MCF 10A (cell line): Measurements from ENCODE around the gene BOLA3. TPM values are rescaled to one million over a fixed set of nuclear protein-coding genes. Genes with fewer than 3 reads are reported as not detected.

Experiments
- BruUV-seq: library from RNA; stranded (reverse); fragments of 400-500 nt; replicated peaks from 2 replicates; lab custom pipeline; 2021; lab: Mats Ljungman, UMichigan
- CTCF ChIA-PET: fragments of 300-600 bp; sonication (Branson Sonifier 250); formaldehyde crosslinking; extraction: SDS; loops from one replicate; lab custom pipeline; 2021; ENCODE audit warnings: antibody characterized with exemption, inconsistent platforms; lab: Yijun Ruan, JAX
- POLR2A ChIA-PET: fragments of 300-600, 350-650 bp; sonication (Branson Sonifier 250); formaldehyde crosslinking; extraction: SDS; loops from one replicate; lab custom pipeline; 2020; ENCODE audit warnings: antibody characterized with exemption, inconsistent platforms; lab: Yijun Ruan, JAX
- DNase-seq: peaks from one replicate; pipeline ENCODE4 v3.0.0-alpha.2; 2018; ENCODE audit not compliant: unreplicated experiment
- H3K27ac Mint-ChIP-seq: one replicate; pipeline ENCODE4 v1.8.0; 2022; ENCODE audit warnings: mild to moderate bottlenecking, low read depth, mixed read lengths; ENCODE audit not compliant: unreplicated experiment
- H3K27me3 Mint-ChIP-seq: one replicate; pipeline ENCODE4 v1.8.0; 2022; ENCODE audit warnings: mixed read lengths; ENCODE audit not compliant: insufficient read depth, unreplicated experiment
- H3K36me3 Mint-ChIP-seq: one replicate; pipeline ENCODE4 v1.8.0; 2022; ENCODE audit warnings: mild to moderate bottlenecking, moderate library complexity, mixed read lengths; ENCODE audit not compliant: insufficient read depth, unreplicated experiment
- H3K4me1 Mint-ChIP-seq: one replicate; pipeline ENCODE4 v1.8.0; 2022; ENCODE audit warnings: mixed read lengths; ENCODE audit not compliant: insufficient read depth, unreplicated experiment
- H3K4me3 Mint-ChIP-seq: one replicate; pipeline ENCODE4 v1.8.0; 2022; ENCODE audit warnings: mild to moderate bottlenecking, moderate library complexity, mixed read lengths; ENCODE audit not compliant: unreplicated experiment
- H3K9me3 Mint-ChIP-seq: one replicate; pipeline ENCODE4 v1.8.0; 2022; ENCODE audit warnings: mixed read lengths; ENCODE audit not compliant: unreplicated experiment
- intact Hi-C: fragments of 100-400 bp; cut with micrococcal nuclease; formaldehyde crosslinking; loops from 2 replicates; pipeline ENCODE4 v1.14.1; 2022
- total RNA-seq: library from RNA; stranded (reverse); gene quantifications from 2 replicates; pipeline ENCODE4 v1.2.3, GENCODE V29; 2022
- TF ChIP-seq, protein P1 (sequence below): fragments of 200-600 bp; IDR thresholded peaks from one replicate; pipeline ENCODE4 v1.8.0; 2022; ENCODE audit warnings: antibody characterized with exemption, mild to moderate bottlenecking; ENCODE audit not compliant: unreplicated experiment

The BOLA3 gene
- total RNA-seq, 1 experiment from 2014 or later = 72.5 TPM

- no TSS peak for BruUV-seq
- H3K36me3 Mint-ChIP-seq = no peaks in the 10 kb centered on the region
- peak overlapping the region; percentile 89 for H3K27ac Mint-ChIP-seq
- intact Hi-C loops = no loop called here
- peak; percentile 13 for DNase-seq
- peak overlapping the region; percentile 82 for H3K4me3 Mint-ChIP-seq
- TF ChIP-seq, protein P1, sequence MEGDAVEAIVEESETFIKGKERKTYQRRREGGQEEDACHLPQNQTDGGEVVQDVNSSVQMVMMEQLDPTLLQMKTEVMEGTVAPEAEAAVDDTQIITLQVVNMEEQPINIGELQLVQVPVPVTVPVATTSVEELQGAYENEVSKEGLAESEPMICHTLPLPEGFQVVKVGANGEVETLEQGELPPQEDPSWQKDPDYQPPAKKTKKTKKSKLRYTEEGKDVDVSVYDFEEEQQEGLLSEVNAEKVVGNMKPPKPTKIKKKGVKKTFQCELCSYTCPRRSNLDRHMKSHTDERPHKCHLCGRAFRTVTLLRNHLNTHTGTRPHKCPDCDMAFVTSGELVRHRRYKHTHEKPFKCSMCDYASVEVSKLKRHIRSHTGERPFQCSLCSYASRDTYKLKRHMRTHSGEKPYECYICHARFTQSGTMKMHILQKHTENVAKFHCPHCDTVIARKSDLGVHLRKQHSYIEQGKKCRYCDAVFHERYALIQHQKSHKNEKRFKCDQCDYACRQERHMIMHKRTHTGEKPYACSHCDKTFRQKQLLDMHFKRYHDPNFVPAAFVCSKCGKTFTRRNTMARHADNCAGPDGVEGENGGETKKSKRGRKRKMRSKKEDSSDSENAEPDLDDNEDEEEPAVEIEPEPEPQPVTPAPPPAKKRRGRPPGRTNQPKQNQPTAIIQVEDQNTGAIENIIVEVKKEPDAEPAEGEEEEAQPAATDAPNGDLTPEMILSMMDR = no peak
- no peaks in the 10 kb centered on the region for H3K27me3 Mint-ChIP-seq
- ChIA-PET POLR2A (interaction anchor here (1.1 to 2.8 kb wide), 2 partner anchors 8 to 32 kb away, joined by 3 to 12 read pairs; no protein-coding TSS in a partner anchor), CTCF (interaction anchor here (1.2 to 1.6 kb wide), 2 partner anchors 32 to 291 kb away, joined by 3 to 6 read pairs; partner anchors contain the start of gene STAMBP)
- H3K9me3 Mint-ChIP-seq = no peaks in the 10 kb centered on the region
- peaks cover 4% of the 10 kb centered on the region for H3K4me1 Mint-ChIP-seq
These were observed 28.4 kb downstream of the BOLA3 start for GRCh38 chr2:74119339-74119738.

DNA sequence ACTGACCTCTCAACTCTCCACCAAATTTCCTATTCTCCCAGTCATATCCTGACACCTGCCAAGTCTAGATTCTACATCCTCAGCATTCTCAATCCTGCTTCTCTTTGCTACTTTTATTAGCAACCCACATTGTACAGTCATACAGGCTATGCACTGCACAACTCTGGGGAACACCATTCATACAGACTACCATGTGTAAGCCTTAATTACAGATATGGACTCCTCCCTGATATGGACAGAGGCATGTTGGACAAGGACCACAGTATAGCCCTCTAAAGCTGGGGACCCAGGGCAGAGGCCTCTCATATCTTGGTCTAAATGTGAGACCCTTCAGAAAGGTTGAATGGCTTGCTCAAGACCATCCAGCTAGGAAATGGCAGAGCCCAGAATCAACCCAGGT, 36.3 kb downstream of the BOLA3 start:
- DNase-seq = no peak
- intact Hi-C loops = no loop called here
- Mint-ChIP-seq H3K4me3 (no peak overlapping the region), H3K4me1 (no peaks in the 10 kb centered on the region), H3K36me3 (peaks cover 6% of the 10 kb centered on the region), H3K27ac (no peak overlapping the region), H3K9me3 (no peaks in the 10 kb centered on the region), H3K27me3 (no peaks in the 10 kb centered on the region)
- no TSS peak for BruUV-seq
- ChIA-PET POLR2A (interaction anchor here (0.6 to 2.9 kb wide), 2 partner anchors 9 to 16 kb away, joined by 3 to 12 read pairs; no protein-coding TSS in a partner anchor), CTCF (interaction anchor here (1.5 kb wide), 1 partner anchor 9 kb away, joined by 5 read pairs; no protein-coding TSS in a partner anchor)
- TF ChIP-seq, protein P1 = no peak

DNA sequence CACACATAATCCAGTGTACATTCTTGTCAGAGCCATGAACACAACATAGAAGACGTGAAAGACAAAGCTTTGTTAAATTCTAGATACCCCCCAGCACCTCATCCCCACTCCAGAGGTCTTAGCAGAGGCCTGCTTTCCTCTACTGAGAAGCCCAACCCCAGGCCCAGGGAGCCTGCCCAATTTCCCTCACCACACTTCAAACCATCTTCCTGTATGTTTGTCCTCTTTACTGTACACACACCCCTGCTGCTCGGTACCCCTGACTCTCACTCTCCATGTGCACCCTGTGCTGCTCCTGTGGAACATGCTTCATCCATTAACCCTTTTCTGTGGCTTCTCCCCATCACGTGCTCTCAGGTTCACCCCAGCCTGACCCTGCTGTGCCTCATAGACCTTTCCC, 37.2 kb downstream of the BOLA3 start:
- no peaks in the 10 kb centered on the region for H3K27me3 Mint-ChIP-seq
- H3K4me1 Mint-ChIP-seq = no peaks in the 10 kb centered on the region
- peaks cover 9% of the 10 kb centered on the region for H3K36me3 Mint-ChIP-seq
- no peak overlapping the region for H3K4me3 Mint-ChIP-seq
- TF ChIP-seq, protein P1 = no peak
- intact Hi-C loops = no loop called here
- H3K9me3 Mint-ChIP-seq = no peaks in the 10 kb centered on the region
- DNase-seq = no peak
- POLR2A ChIA-PET = interaction anchor here (2.9 kb wide), 1 partner anchor 10 kb away, joined by 12 read pairs; no protein-coding TSS in a partner anchor
- CTCF ChIA-PET = interaction anchor here (0.6 to 1.5 kb wide), 2 partner anchors 10 to 56 kb away, joined by 4 to 5 read pairs; no protein-coding TSS in a partner anchor
- no TSS peak for BruUV-seq
- H3K27ac Mint-ChIP-seq = no peak overlapping the region

DNA sequence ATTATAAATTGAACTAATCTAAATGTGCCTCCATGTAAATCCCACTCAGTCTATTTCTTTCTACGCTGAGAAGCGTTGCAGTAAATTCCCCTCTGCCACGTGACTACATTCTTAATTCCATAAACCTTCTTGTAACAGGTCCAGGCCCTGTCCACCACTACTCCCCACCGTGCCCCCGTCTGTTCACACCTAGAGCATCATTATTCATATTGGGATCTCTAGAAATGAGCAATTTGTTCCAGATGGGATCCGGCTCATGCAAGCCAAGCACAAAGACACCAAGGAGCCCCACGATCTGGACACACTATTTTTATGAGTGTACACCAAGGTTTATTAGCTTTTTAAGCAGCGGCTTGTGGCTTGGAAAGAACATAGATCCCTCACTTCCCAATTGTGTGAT, 38.2 kb downstream of the BOLA3 start:
- H3K4me1 Mint-ChIP-seq = no peaks in the 10 kb centered on the region
- no peak overlapping the region for H3K4me3 Mint-ChIP-seq
- H3K36me3 Mint-ChIP-seq = peaks cover 18% of the 10 kb centered on the region
- H3K27me3 Mint-ChIP-seq = no peaks in the 10 kb centered on the region
- no peaks in the 10 kb centered on the region for H3K9me3 Mint-ChIP-seq
- no peak overlapping the region for H3K27ac Mint-ChIP-seq
- POLR2A ChIA-PET = interaction anchor here (0.7 kb wide), 1 partner anchor 18 kb away, joined by 3 read pairs; no protein-coding TSS in a partner anchor
- intact Hi-C loops = no loop called here
- CTCF ChIA-PET = interaction anchor here (0.7 kb wide), 1 partner anchor 58 kb away, joined by 3 read pairs; no protein-coding TSS in a partner anchor
- BruUV-seq = no TSS peak
- no peak for DNase-seq
- TF ChIP-seq, protein P1 = no peak
